GM18498 (cell line): ENCODE results near the gene NAT14.

ENCODE experiments used
- ATAC-seq: cut with Tn5 transposase; IDR thresholded peaks from one replicate; pipeline ENCODE4 v1.9.1; 2021; ENCODE audit warnings: mild to moderate bottlenecking, moderate library complexity; ENCODE audit not compliant: unreplicated experiment

Gene NAT14

DNA sequence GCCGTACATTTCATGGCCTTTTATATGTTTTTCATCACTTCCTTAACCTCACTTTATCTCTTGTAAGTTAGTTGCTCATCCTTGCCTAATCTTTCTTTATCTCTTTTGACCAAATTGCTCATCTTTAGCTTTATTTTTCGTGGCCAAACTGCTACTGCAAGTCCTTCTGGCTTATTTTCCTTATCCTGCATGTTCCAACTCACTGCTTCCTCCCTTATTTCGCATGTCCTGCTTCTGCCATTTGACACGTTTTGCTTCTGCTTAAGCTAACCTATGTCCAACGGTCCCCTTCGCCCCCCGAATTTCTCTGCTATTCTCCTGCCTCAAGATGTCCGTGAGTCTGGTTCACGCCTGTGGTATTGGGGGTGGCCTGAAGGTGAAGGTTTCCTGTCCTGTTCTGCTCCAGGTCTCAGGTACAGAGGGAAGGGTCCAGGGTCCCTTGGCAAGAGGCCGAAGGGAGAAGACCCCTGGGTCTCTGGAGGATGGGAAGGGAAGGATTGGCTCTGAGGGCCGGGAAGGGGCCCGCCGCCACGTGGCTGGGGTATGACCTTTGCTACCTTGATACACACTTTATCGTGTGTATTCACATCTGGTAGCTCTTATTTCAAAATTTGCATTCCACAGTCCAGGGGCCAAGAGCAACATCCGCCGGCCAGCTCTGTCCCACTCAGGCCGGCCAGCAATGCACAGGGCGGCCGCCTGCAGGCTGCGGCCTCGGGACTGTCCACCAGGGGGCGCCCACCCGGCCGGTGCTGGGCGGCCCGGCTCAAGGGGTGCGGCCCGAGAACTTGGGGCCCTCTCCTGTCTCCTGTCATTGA lies 17.5 kb upstream of the NAT14 start:
- peak; percentile 66 for ATAC-seq

DNA sequence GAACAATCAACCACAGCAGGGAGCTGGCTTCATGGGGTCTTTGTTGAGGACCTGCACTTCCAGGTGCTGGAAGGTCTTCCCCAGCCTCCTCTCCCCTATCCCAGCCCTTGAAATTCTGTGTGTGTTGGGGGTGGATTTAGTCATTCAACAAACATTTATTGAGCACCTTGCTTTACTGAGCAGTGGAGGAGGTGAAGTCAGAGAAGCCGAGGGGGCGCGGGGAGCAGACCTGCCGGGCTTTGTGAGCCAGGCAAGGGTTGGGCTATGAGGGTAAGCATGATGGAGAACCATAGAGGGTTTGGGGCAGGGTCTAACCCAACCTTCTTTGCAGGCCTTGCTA lies 17.0 kb upstream of the NAT14 start:
- no peak for ATAC-seq

GRCh38 chr19:55471266-55471665 lies 13.7 kb upstream of the NAT14 start:
- ATAC-seq: no peak

DNA sequence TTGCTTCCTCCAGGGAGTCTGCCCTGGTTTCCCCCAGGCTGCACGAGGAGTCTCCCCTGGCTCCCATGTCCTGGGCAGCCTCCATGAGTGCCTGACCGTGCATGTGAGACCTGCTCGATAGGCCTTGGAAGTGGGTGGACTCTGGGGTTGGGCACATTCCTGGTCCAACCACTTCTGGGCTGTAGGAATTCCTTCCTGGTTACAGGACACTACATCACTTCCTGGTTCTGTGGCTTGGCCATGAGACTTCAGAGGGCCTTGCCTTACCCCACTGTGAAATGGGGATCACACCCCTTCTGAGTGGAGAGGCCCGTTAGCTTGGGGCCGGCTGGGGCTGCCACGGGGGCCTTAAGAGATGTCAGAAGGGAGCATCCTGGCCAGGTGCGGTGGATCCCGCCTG lies 12.5 kb upstream of the NAT14 start:
- no peak for ATAC-seq

DNA sequence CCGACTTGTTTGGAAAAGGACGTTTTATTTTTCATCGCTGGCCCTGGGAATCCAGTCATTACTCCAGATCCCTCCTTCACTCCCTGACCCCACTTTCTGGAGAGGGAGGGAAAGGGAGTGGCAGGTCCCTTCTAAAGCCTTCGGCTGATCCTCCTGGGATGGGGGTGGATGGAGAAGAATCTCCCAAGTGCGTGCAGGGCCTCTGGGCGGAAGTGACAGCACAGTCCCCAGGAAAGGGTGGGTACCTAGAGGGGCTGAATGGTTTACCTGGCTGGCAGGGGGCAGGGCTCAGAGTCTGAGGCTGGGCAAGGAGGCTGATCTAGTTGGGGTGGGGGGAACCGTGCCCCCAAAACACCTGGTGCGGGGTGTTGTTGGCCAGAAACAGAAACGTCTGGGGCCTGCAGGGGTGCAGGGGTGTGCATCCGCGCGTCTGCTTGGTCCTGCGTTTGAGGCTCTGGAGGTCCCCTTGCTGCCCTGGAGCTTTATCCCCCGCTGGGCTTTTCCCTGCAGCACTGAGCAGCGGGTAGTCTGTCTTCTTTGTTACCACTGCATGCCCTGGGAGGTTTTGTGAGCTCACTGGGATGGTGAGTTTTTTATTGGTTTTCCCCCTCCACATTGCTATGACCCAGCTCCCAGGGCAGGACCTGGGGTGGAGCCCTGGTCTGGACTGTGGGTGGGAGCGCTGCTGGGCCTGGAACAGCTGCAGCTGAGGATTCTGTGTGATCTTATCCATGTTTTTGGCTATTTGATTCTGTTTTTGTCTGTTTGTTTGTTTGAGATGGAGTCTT lies 11.6 kb upstream of the NAT14 start:
- no peak for ATAC-seq

DNA sequence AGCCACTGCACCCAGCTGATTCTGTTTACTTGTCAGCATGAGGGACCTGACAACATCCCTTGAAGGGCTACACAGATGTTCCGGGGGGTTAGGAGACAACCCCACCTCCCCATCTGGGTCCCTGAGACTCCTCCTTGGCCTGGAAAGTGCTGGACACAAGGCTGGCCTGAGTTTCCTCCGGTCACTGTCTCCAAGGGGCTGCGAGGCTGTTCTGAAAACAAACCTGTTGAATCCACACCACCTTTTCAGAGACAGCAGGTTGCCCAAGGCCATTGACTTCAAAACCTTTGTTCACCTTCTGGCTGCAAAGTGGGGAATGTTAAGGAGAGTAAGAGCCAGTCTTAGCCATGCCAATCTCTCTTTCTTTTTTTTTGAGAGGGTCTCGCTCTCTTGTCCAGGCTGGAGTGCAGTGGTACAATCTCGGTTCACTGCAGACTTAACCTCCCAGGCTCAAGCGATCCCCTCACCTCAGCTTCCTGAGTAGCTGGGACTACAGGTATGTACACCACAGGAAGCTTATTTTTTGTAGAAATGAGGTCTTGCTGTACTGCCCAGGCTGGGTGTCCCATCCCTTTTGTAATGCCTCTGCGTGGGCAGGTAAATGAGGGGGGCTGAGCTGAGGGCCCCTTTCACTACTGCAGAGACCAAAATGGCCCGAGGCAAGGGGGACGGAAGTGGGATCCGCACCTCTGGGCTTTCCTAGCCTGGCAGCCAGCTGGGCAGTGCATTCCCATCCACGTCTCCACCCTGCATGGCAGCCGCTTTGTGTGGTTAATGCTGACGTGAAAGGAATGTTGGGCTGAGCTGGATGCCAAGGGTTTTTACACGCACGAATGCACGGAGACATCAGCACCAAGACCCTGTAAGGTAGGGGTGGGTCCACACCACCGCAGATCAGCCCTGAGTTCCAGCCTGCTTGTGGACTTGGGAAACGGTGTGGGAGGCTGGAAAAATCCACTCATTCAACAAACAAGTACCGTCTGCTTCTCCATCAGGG lies 10.4 kb upstream of the NAT14 start:
- ATAC-seq: no peak

DNA sequence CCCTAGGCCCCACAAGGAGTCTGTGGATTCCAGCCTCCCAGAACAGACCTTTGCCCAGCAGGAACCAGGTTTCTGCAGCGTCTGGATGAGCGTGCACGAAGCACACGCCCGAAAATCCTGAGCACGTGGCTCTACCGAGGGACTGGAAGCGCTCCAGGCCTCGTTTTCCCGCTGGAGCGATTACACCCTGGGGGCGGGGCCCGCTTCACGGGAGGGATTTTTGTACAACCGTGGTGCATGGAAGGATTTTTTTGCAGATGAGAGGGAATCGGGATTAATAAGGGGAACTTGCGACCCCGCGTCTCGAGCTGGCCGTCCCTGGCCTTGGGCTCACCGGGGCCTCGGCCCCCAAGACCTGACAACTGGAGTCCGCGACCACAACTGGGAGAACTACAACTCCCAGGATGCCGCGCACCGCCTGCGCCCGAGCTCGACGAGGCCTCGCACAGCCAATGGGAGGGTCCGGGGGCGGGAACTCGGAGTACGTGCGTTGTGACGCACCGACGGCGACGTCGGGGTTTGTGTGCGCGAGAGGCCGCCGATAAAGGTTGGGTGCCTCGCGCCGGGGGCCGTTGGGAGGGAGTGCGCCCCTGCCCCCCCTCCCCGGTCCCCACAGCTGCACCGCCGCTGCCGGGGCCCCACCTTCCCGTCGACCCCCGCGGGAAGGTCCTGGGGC lies 8.8 kb upstream of the NAT14 start, which contains the start of gene ZNF628:
ZNF628 (plus strand) TSS at position 518 of the 676 bp plus-strand sequence. CDS start 3,294 bp downstream, outside the sequence.
- peak; percentile 95 for ATAC-seq

DNA sequence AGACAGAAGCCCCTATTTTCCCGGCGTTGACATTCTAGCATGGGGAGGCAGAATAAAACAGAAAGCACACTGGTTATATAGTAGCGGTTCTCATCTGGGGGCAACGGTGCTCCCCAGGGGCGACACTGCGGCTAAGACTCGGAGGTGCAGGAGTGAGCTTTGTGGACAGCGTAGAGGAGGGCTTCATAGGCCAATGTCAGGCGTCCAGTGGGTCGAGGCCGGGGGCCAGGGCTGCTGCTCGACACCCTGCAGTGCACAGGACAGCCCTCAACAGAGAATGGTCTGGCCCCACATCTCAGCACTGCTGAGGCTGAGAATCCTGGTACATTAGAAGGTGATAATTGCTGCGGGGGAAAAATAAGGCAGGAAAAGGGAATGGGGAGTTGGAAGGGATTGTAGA lies 7.1 kb upstream of the NAT14 start:
- ATAC-seq: no peak

GRCh38 chr19:55478364-55478763 lies 6.6 kb upstream of the NAT14 start:
- no peak for ATAC-seq

GRCh38 chr19:55479045-55479444 lies 5.9 kb upstream of the NAT14 start:
- ATAC-seq: no peak

GRCh38 chr19:55479451-55480230 lies 5.3 kb upstream of the NAT14 start:
- no peak for ATAC-seq

- no peak for ATAC-seq
These were observed 3.7 kb upstream of the NAT14 start for GRCh38 chr19:55481148-55481793.

GRCh38 chr19:55481794-55482155 lies 3.2 kb upstream of the NAT14 start:
- no peak for ATAC-seq

GRCh38 chr19:55482156-55482961 lies 2.6 kb upstream of the NAT14 start:
- no peak for ATAC-seq

GRCh38 chr19:55482967-55483705 lies 1.9 kb upstream of the NAT14 start:
- no peak for ATAC-seq

- no peak for ATAC-seq
These were observed 1.0 kb upstream of the NAT14 start for GRCh38 chr19:55483706-55484592.
